Caco-2 (cell line): ENCODE results near the gene ELMOD2. TPM values are rescaled to one million over a fixed set of nuclear protein-coding genes. Genes with fewer than 3 reads are reported as not detected.
A peak's percentile ranks its signal among the peaks of the same experiment; 100 is the strongest.

ENCODE experiments used
- BruUV-seq: library from RNA; stranded (reverse); fragments of 400-500 nt; replicated peaks from 2 replicates; lab custom pipeline; 2021; lab: Mats Ljungman, UMichigan
- CTCF ChIA-PET: fragments of 300-600 bp; sonication (Branson Sonifier 250); formaldehyde crosslinking; loops from one replicate; lab custom pipeline; 2022; ENCODE audit warnings: antibody characterized with exemption; lab: Charles Lee
- POLR2A ChIA-PET: fragments of 300-600 bp; sonication (Branson Sonifier 250); formaldehyde crosslinking; loops from one replicate; lab custom pipeline; 2022; ENCODE audit warnings: antibody characterized with exemption; lab: Charles Lee
- DNase-seq, 2 experiments: peaks; one replicate each; pipeline versions ENCODE4 v3.0.0 to v3.0.0-alpha.2; 2020 to 2022
- H3K27me3 ChIP-seq: replicated peaks from 2 replicates; pipeline ENCODE4 v1.6.0; 2011; ENCODE audit warnings: low read length; ENCODE audit not compliant: control insufficient read depth, insufficient read depth
- H3K36me3 ChIP-seq: 2 replicates; pipeline ENCODE4 v1.5.1; 2011; ENCODE audit warnings: low read length; ENCODE audit not compliant: control insufficient read depth, insufficient read depth
- H3K4me1 ChIP-seq: fragments of 250-450 bp; sonication (Bioruptor Pico); 2 replicates; pipeline ENCODE4 v1.5.1; 2020; ENCODE audit warnings: mild to moderate bottlenecking
- H3K4me3 ChIP-seq: 2 replicates; pipeline ENCODE4 v1.5.1; 2011; ENCODE audit warnings: low read depth, mild to moderate bottlenecking, control low read depth, low read length
- H3K9me3 ChIP-seq: fragments of 250-450 bp; sonication (Bioruptor Pico); 2 replicates; pipeline ENCODE4 v1.5.1; 2020; ENCODE audit warnings: mild to moderate bottlenecking, moderate library complexity
- H3K27ac Mint-ChIP-seq: one replicate; pipeline ENCODE4 v1.8.0; 2022; ENCODE audit warnings: mixed read lengths; ENCODE audit not compliant: unreplicated experiment
- H3K27me3 Mint-ChIP-seq: one replicate; pipeline ENCODE4 v1.8.0; 2022; ENCODE audit warnings: mixed read lengths; ENCODE audit not compliant: insufficient read depth, unreplicated experiment
- H3K36me3 Mint-ChIP-seq: one replicate; pipeline ENCODE4 v1.8.0; 2022; ENCODE audit warnings: mild to moderate bottlenecking, mixed read lengths; ENCODE audit not compliant: insufficient read depth, unreplicated experiment
- H3K4me1 Mint-ChIP-seq: one replicate; pipeline ENCODE4 v1.8.0; 2022; ENCODE audit warnings: low read depth, mixed read lengths; ENCODE audit not compliant: unreplicated experiment
- H3K4me3 Mint-ChIP-seq: one replicate; pipeline ENCODE4 v1.8.0; 2022; ENCODE audit warnings: mild to moderate bottlenecking, moderate library complexity, mixed read lengths; ENCODE audit not compliant: unreplicated experiment
- H3K9me3 Mint-ChIP-seq: one replicate; pipeline ENCODE4 v1.8.0; 2022; ENCODE audit warnings: mixed read lengths; ENCODE audit not compliant: unreplicated experiment
- intact Hi-C: fragments of 100-400 bp; cut with micrococcal nuclease; formaldehyde crosslinking; loops from one replicate; pipeline ENCODE4 v1.10.0; 2022; ENCODE audit not compliant: unreplicated experiment
- total RNA-seq: library from RNA; stranded (reverse); gene quantifications from 2 replicates; pipeline ENCODE4 v1.2.3, GENCODE V29; 2022
- TF ChIP-seq, protein P1 (sequence below), 2 experiments: fragments of 200-600 bp in 1 of 2; IDR thresholded peaks; 1 replicate in 1 of 2; 2 replicates in 1 of 2; pipeline versions ENCODE4 v1.5.1 to v1.8.0; 2011 to 2022; ENCODE audit warnings: antibody characterized with exemption in 1 of 2, control low read depth in 1 of 2, inconsistent platforms in 1 of 2, low read depth in 1 of 2, low read length in 1 of 2, mild to moderate bottlenecking in 1 of 2, moderate library complexity in 1 of 2; ENCODE audit not compliant: insufficient read depth in 1 of 2, severe bottlenecking in 1 of 2, unreplicated experiment in 1 of 2

Gene ELMOD2
- total RNA-seq, 1 experiment from 2014 or later: 28.1 TPM

DNA sequence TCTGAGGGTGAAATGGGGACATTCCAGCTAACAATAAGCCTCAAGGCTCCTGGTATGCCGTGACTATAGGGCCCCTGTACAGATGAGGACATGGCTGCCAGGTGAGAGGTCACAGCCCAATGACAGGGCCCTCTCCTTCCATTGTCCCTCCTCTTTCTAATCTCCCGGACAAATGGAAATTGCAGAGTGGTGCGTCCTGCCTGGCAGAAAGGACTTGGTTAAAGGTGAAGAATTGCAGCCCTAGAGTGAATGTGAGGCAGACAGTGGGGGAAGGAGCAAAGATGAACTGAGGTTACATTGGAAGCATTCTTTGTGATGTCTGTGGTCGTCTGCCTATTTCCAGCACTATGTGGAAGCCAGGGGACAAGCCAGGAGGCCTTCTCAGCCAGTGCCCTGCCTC, 51.5 kb downstream of the ELMOD2 start:
- Histone ChIP-seq H3K9me3 (peaks cover 7% of the 10 kb centered on the region), H3K4me1 (no peaks in the 10 kb centered on the region), H3K27me3 (no peaks in the 10 kb centered on the region; the same call in 1 of the 2 replicates), H3K36me3 (no peaks in the 10 kb centered on the region), H3K4me3 (no peak overlapping the region)
- TF ChIP-seq, protein P1, sequence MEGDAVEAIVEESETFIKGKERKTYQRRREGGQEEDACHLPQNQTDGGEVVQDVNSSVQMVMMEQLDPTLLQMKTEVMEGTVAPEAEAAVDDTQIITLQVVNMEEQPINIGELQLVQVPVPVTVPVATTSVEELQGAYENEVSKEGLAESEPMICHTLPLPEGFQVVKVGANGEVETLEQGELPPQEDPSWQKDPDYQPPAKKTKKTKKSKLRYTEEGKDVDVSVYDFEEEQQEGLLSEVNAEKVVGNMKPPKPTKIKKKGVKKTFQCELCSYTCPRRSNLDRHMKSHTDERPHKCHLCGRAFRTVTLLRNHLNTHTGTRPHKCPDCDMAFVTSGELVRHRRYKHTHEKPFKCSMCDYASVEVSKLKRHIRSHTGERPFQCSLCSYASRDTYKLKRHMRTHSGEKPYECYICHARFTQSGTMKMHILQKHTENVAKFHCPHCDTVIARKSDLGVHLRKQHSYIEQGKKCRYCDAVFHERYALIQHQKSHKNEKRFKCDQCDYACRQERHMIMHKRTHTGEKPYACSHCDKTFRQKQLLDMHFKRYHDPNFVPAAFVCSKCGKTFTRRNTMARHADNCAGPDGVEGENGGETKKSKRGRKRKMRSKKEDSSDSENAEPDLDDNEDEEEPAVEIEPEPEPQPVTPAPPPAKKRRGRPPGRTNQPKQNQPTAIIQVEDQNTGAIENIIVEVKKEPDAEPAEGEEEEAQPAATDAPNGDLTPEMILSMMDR (IDR thresholded peaks at IDR 0.05; ENCODE audit: insufficient read depth in 1 of 2, low read depth in 1 of 2, low read length in 1 of 2, severe bottlenecking in 1 of 2, unreplicated experiment in 1 of 2): no peak
- no peaks in the 10 kb centered on the region for H3K4me1 Mint-ChIP-seq
- ChIA-PET POLR2A (no interaction called here), CTCF (no interaction called here)
- H3K27me3 Mint-ChIP-seq: peaks cover 19% of the 10 kb centered on the region
- H3K27ac Mint-ChIP-seq: no peak overlapping the region
- H3K36me3 Mint-ChIP-seq: no peaks in the 10 kb centered on the region
- no TSS peak for BruUV-seq
- intact Hi-C loops: no loop called here
- H3K9me3 Mint-ChIP-seq: peaks cover 16% of the 10 kb centered on the region
- no peak for DNase-seq
- no peak overlapping the region for H3K4me3 Mint-ChIP-seq

DNA sequence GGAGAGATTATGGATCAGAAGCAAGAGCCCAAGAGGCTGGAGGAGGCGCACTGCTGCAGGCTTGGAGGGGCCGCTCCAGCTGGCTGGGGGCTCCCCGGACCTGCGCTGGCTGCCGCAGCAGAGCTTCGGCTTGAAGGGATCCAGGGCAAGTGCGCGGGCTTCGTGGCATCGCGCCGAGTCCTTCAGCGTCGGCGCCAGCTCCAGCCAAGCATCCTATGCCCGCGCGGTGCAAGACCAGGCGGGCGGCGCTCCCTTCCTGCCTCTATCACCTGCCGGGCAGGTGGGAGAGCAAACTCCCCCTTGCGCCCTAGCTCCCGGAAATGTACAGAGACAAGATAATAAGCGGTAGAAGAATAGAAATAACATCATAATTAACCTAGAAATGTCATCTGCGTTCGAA, 55.3 kb downstream of the ELMOD2 start:
- H3K36me3 Mint-ChIP-seq: no peaks in the 10 kb centered on the region
- DNase-seq: no peak
- POLR2A ChIA-PET: no interaction called here
- CTCF ChIA-PET: interaction anchor here (0.8 kb wide), 1 partner anchor 219 kb away, joined by 3 read pairs; no protein-coding TSS in a partner anchor
- Histone ChIP-seq H3K36me3 (no peaks in the 10 kb centered on the region), H3K9me3 (no peaks in the 10 kb centered on the region), H3K4me1 (no peaks in the 10 kb centered on the region), H3K27me3 (no peaks in the 10 kb centered on the region; the same call in none of the 2 replicates), H3K4me3 (no peak overlapping the region)
- intact Hi-C loops: no loop called here
- no peaks in the 10 kb centered on the region for H3K4me1 Mint-ChIP-seq
- H3K9me3 Mint-ChIP-seq: no peaks in the 10 kb centered on the region
- H3K27ac Mint-ChIP-seq: no peak overlapping the region
- H3K27me3 Mint-ChIP-seq: peaks cover 20% of the 10 kb centered on the region
- TF ChIP-seq, protein P1 (IDR thresholded peaks at IDR 0.05; ENCODE audit: insufficient read depth in 1 of 2, low read depth in 1 of 2, low read length in 1 of 2, severe bottlenecking in 1 of 2, unreplicated experiment in 1 of 2): no peak
- BruUV-seq: no TSS peak
- H3K4me3 Mint-ChIP-seq: peak overlapping the region; percentile 45

DNA sequence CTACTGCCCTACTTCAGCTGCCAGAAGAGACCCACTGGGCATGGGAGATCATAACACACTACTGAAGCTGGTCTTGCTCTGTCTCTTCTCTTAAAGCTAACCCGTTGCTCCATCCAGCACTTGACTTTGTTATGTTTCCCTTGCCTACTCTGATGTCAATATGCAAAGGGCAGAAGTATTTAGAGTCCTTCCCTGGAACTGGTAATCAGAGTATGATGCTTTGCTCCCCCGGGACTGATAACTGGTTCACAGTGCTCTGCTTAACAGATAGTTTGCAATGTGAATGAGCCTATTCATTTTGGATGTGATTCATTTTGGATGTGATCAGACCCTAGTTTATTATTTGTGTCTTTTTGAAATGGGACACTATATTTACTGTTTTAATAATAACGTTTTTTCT, 57.1 kb downstream of the ELMOD2 start:
- H3K27me3 Mint-ChIP-seq: peaks cover 20% of the 10 kb centered on the region
- no peaks in the 10 kb centered on the region for H3K9me3 ChIP-seq
- no peaks in the 10 kb centered on the region for H3K36me3 ChIP-seq
- intact Hi-C loops: no loop called here
- no peaks in the 10 kb centered on the region for H3K9me3 Mint-ChIP-seq
- no peaks in the 10 kb centered on the region for H3K36me3 Mint-ChIP-seq
- H3K27ac Mint-ChIP-seq: no peak overlapping the region
- H3K4me1 ChIP-seq: no peaks in the 10 kb centered on the region
- H3K4me3 Mint-ChIP-seq: no peak overlapping the region
- H3K4me3 ChIP-seq: no peak overlapping the region
- BruUV-seq: no TSS peak
- TF ChIP-seq, protein P1 (IDR thresholded peaks at IDR 0.05; ENCODE audit: insufficient read depth in 1 of 2, low read depth in 1 of 2, low read length in 1 of 2, severe bottlenecking in 1 of 2, unreplicated experiment in 1 of 2): no peak
- CTCF ChIA-PET: no interaction called here
- no peaks in the 10 kb centered on the region; the same call in none of the 2 replicates for H3K27me3 ChIP-seq
- POLR2A ChIA-PET: no interaction called here
- no peak for DNase-seq
- no peaks in the 10 kb centered on the region for H3K4me1 Mint-ChIP-seq
